IMR-90 (cell line): ENCODE data around the gene NAA38. TPM values are rescaled to one million over a fixed set of nuclear protein-coding genes. Genes with fewer than 3 reads are reported as not detected.

Experiments used
- CHD1 ChIP-seq: IDR thresholded peaks from 2 replicates; pipeline ENCODE4 v1.6.1; 2012; ENCODE audit warnings: low read depth, low read length, improper control_type of control experiment
- NFE2L2 ChIP-seq: fragments of 150-350 bp; IDR thresholded peaks from 2 replicates; pipeline ENCODE4 v1.6.1; 2016; ENCODE audit warnings: low read depth, mild to moderate bottlenecking, low read length
- SMC3 ChIP-seq: fragments of 150-350 bp; IDR thresholded peaks from 2 replicates; pipeline ENCODE4 v1.6.1; 2016; ENCODE audit warnings: low read depth, mild to moderate bottlenecking, antibody characterized with exemption, low read length, moderate library complexity
- polyA plus RNA-seq, 3 experiments: library from polyadenylated mRNA; depleted of rRNA; stranded (reverse); fragments of >200 nt; gene quantifications; 2 replicates each; pipeline ENCODE4 v1.2.3, GENCODE V29; 2012; ENCODE audit warnings: low replicate concordance in 1 of 3
- total RNA-seq: library from RNA; depleted of rRNA; stranded (reverse); fragments of >200 nt; gene quantifications from 2 replicates; pipeline ENCODE4 v1.2.3, GENCODE V29; 2012

NAA38 gene
- total and polyA plus RNA-seq, 2 of the 4 experiments (the other 2 are of a cell fraction) = 40.7 to 76.8 TPM

- TF ChIP-seq SMC3 (no peak), NFE2L2 (no peak), CHD1 (peak; percentile 31; the same call in 1 of the 2 replicates)
These were observed 21.4 kb downstream of the NAA38 start (continued) for GRCh38 chr17:7835814-7836595.
